GM12892 (cell line): ENCODE data around the gene STK33.
"Not testable (repeated sequence)": the region's sequence is repeated elsewhere in the genome, so short reads cannot be mapped to it uniquely, and the experiment has no call there.

ENCODE experiments used
- POLR2A ChIP-seq: IDR thresholded peaks from 2 replicates; pipeline ENCODE4 v1.6.1; 2011; ENCODE audit warnings: low read depth, low read length, control low read depth
- POLR2AphosphoS5 ChIP-seq: IDR thresholded peaks from 2 replicates; pipeline ENCODE4 v1.6.1; 2011; ENCODE audit warnings: low read depth, low read length, control low read depth

DNA sequence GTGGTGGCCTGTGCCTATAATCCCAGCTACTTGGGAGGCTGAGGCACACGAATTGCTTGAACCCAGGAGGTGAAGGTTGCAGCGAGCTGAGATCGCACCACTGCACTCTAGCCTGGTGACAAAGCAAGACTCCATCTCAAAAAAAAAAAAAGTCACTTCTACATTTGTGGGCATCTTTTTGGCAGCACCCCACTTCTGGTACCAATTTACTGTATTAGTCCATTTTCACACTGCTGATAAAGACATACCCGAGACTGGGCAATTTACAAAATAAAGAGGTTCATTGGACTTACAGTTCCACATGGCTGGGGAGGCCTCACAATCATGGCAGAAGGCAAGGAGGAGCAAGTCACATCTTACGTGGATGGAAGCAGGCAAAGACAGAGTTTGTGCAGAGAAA, 126.2 kb downstream of the STK33 start:
- TF ChIP-seq POLR2A, POLR2AphosphoS5: not testable (repeated sequence)
